Measurements from ENCODE around the gene CARD19. TPM values are rescaled to one million over a fixed set of nuclear protein-coding genes. Genes with fewer than 3 reads are reported as not detected.

CARD19 gene
- total and polyA plus RNA-seq, 2 donors (not counting 1 experiment from before 2014, with no cell fraction given), result 31.9 to 63.4 TPM

- intact Hi-C loops (cut with micrococcal nuclease), result no loop called here
- CTCF ChIA-PET, result interaction anchor here (1.1 to 1.6 kb wide), 3 partner anchors 33 to 57 kb away, joined by 4 to 6 read pairs (median 5); no protein-coding TSS in a partner anchor
- WGBS (ENCODE audit: insufficient coverage), result 57% methylated on average over 5 of the region's 8 CpGs
- H3K4me3 Mint-ChIP-seq, result peak overlapping the region; percentile 90
- H3K9ac ChIP-seq (ENCODE audit: low read length), result peak overlapping the region; percentile 59
- H3K27me3 ChIP-seq (replicated peaks in 1 of 4; ENCODE audit: control extremely low read depth in 1 of 4, control insufficient read depth in 3 of 4, insufficient read depth in 4 of 4, low read length in 3 of 4), result no peaks in the 10 kb centered on the region
- POLR2A ChIA-PET, result interaction anchor here (1.1 to 4.3 kb wide), 4 partner anchors 9 to 97 kb away, joined by 3 to 31 read pairs (median 15); partner anchors contain the start of gene CARD19
- no peaks in the 10 kb centered on the region for H3K9me3 Mint-ChIP-seq (ENCODE audit: insufficient read depth)
- DNase-seq (peak; percentile 35), ATAC-seq (ENCODE audit: low read depth) (no peak)
- H3K4me1 Mint-ChIP-seq, result peaks cover 82% of the 10 kb centered on the region
- H3K4me2 ChIP-seq (replicated peaks; ENCODE audit: low read depth, low read length, poor library complexity, severe bottlenecking), result peak overlapping the region; percentile 94
- H3K36me3 ChIP-seq (replicated peaks in 1 of 2; ENCODE audit: control extremely low read depth in 1 of 2, control insufficient read depth in 1 of 2, extremely low read depth in 1 of 2, insufficient read depth in 2 of 2, low read length in 1 of 2), result peaks cover 0 to 20% of the 10 kb centered on the region in 2 experiments
- TF ChIP-seq CTCF (IDR thresholded peaks at IDR 0.05) (no peak), EZH2 (IDR thresholded peaks at IDR 0.05; ENCODE audit: borderline replicate concordance, insufficient read depth, low read depth, low read length, poor library complexity, severe bottlenecking) (no peak)
- peak overlapping the region; percentile 99 for H3K27ac Mint-ChIP-seq
- peaks cover 73 to 79% of the 10 kb centered on the region in 2 donors for H3K4me1 ChIP-seq (ENCODE audit: control insufficient read depth in 2 of 2, insufficient read depth in 2 of 2, low read length in 2 of 2)
- peaks cover 42% of the 10 kb centered on the region for H3K79me2 ChIP-seq (ENCODE audit: control insufficient read depth, insufficient read depth, low read length)
- H4K20me1 ChIP-seq (ENCODE audit: control insufficient read depth, insufficient read depth, low read length, poor library complexity, severe bottlenecking), result no peaks in the 10 kb centered on the region
- peak overlapping the region in 3 of 5 experiments; percentile 4 to 68 (median 5) for H3K4me3 ChIP-seq (ENCODE audit: control extremely low read depth in 1 of 5, extremely low read depth in 1 of 5, insufficient read depth in 1 of 5, low read depth in 2 of 5, low read length in 4 of 5)
- H3K9me3 ChIP-seq (ENCODE audit: control extremely low read depth in 1 of 3, control insufficient read depth in 2 of 3, insufficient read depth in 1 of 3, low read length in 2 of 3), result no peaks in the 10 kb centered on the region
- peak overlapping the region; percentile 74 to 78 for H3K27ac ChIP-seq (ENCODE audit: low read length in 2 of 2)
- H2AFZ ChIP-seq (ENCODE audit: insufficient read depth, low read depth, low read length, poor library complexity, severe bottlenecking), result no peak overlapping the region
- no peaks in the 10 kb centered on the region for H3K27me3 Mint-ChIP-seq
Measured at GRCh38 chr9:93060746-93061259, 35.2 kb upstream of the CARD19 start.

- WGBS (ENCODE audit: insufficient coverage), result 92% methylated on average over 3 of the region's 4 CpGs
- Mint-ChIP-seq H3K4me3 (peak overlapping the region; percentile 90), H3K27ac (peak overlapping the region; percentile 99), H3K27me3 (no peaks in the 10 kb centered on the region), H3K4me1 (peaks cover 83% of the 10 kb centered on the region), H3K9me3 (ENCODE audit: insufficient read depth) (no peaks in the 10 kb centered on the region)
- Histone ChIP-seq H3K27ac (ENCODE audit: low read length in 2 of 2) (peak overlapping the region; percentile 74 to 78), H3K9ac (ENCODE audit: low read length) (peak overlapping the region; percentile 59), H3K36me3 (replicated peaks in 1 of 2; ENCODE audit: control extremely low read depth in 1 of 2, control insufficient read depth in 1 of 2, extremely low read depth in 1 of 2, insufficient read depth in 2 of 2, low read length in 1 of 2) (peaks cover 0 to 22% of the 10 kb centered on the region in 2 experiments), H3K4me1 (ENCODE audit: control insufficient read depth in 2 of 2, insufficient read depth in 2 of 2, low read length in 2 of 2) (peaks cover 73 to 82% of the 10 kb centered on the region in 2 donors), H3K9me3 (ENCODE audit: control extremely low read depth in 1 of 3, control insufficient read depth in 2 of 3, insufficient read depth in 1 of 3, low read length in 2 of 3) (no peaks in the 10 kb centered on the region), H4K20me1 (ENCODE audit: control insufficient read depth, insufficient read depth, low read length, poor library complexity, severe bottlenecking) (no peaks in the 10 kb centered on the region), H3K4me3 (ENCODE audit: control extremely low read depth in 1 of 5, extremely low read depth in 1 of 5, insufficient read depth in 1 of 5, low read depth in 2 of 5, low read length in 4 of 5) (peak overlapping the region in 1 of 5 experiments; percentile 53), H3K79me2 (ENCODE audit: control insufficient read depth, insufficient read depth, low read length) (peaks cover 45% of the 10 kb centered on the region), H3K4me2 (replicated peaks; ENCODE audit: low read depth, low read length, poor library complexity, severe bottlenecking) (peak overlapping the region; percentile 94), H2AFZ (ENCODE audit: insufficient read depth, low read depth, low read length, poor library complexity, severe bottlenecking) (no peak overlapping the region), H3K27me3 (replicated peaks in 1 of 4; ENCODE audit: control extremely low read depth in 1 of 4, control insufficient read depth in 3 of 4, insufficient read depth in 4 of 4, low read length in 3 of 4) (no peaks in the 10 kb centered on the region)
- CTCF ChIA-PET, result interaction anchor here (1.0 to 1.2 kb wide), 3 partner anchors 24 to 58 kb away, joined by 3 to 5 read pairs (median 4); no protein-coding TSS in a partner anchor
- intact Hi-C loops (cut with micrococcal nuclease), result no loop called here
- TF ChIP-seq EZH2 (IDR thresholded peaks at IDR 0.05; ENCODE audit: borderline replicate concordance, insufficient read depth, low read depth, low read length, poor library complexity, severe bottlenecking) (no peak), CTCF (IDR thresholded peaks at IDR 0.05) (no peak)
- POLR2A ChIA-PET, result interaction anchor here (0.6 to 4.3 kb wide), 4 partner anchors 9 to 34 kb away, joined by 3 to 31 read pairs (median 15); partner anchors contain the start of gene CARD19
- ATAC-seq (ENCODE audit: low read depth) (no peak), DNase-seq (no peak)
Measured at GRCh38 chr9:93061260-93061751, 34.7 kb upstream of the CARD19 start.
